NCI-H1092 treated with DMSO at 0.1 percent for 48 hours (cell line): Measurements from ENCODE around the gene CHN2.

ENCODE experiments used
- DNase-seq: peaks from one replicate; lab custom pipeline; 2025; lab: John Stamatoyannopoulos, UW

Gene CHN2

DNA sequence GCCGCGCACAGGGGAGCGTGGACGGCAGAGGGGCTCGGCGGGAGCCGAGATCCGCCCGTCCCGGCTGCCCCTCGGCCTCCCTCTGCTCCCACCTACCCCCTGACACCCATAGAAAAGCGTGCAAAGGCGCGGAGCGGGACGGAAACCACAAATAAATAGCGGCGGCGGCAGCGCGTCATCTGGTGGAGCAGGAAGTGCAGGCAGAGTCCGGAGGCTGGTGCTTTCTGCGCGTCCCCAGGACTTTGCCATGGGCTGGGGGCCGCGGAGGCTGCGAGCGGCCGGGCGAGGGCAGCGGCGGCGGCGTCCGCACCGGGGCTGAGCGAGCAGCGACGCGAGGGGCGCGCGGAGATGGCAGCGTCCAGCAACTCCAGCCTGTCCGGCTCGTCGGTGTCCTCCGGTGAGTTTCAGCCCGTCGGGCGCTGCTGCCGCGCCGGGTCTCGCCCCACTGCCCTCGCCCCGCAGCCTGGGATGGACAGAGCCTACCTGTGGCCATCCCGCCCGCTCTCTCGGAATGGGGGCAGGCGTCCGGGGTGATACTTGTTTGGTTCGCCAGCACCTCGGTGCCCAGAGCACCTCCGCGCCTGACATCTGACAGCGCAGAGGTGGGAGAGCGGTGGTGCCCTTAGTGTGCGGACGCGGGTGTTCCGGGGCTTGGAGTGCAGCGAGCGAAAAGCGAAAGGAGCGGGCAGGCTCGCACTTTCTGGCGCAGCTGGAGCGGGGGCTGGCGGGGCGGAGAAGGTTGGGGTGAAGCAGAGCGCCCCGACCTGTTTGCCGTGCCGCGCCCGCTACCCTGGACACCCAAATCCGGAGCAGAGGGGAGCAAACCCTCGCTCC, at the start of gene CHN2:
TSS of gene CHN2 (plus strand) at position 182 of the 834 bp plus-strand sequence.
- peak; percentile 82 for DNase-seq

DNA sequence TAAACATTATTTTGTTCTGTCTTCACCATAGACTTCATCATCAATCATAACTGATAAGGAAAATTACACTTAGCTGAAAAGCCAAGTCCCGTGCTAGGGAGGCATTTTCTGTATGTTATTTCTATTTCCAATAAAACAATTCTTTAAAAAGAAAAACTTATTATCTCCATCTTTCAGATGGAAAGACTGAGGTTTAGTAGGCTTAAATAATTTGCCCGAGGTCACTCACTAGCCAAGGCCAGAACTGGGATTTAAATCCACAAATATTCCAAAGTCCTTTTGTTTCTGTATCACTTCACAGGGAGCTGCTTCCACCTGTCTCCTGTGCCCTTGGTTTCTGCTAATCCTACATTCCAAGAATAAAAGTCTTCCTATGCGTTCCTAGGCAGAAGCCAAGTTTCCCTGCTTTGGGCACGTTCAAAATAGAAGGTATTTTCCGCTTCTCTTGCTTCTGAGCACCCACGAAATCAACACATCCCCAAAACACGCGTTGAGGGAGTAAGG, 49.0 kb upstream of the CHN2 start:
- no peak for DNase-seq

DNA sequence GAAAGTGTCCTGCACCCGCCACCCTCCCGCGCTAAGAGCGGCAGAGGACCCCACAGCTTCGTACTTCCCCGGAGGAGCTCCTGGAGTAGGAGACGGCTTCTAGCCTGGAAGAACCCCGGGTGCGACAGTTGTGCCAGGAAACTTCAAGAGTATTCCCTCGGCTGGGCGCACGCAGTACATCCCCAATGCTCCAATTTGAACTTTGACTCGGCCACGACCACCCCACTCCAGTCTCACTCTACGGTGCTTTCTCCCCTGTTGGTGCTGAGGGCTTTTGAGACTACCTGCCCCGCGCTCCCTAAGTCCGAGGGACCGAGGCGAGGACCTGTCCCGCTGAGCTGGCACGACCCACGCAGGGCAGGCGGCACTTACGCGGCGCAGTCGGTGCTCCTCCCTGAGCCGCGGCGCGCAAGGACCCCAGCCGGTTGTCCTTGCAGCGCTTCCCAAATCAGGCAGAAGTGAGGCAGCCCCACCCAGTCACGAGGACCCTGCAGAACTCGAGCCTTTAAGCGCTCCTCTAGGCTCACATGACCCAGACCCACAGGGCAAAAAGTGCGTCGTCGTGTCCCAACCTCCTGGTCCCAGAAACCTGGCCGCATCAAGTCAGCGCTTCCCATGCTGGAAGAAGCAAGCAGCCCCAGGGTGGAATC, 48.4 kb upstream of the CHN2 start, which contains the start of gene CPVL:
TSS of gene CPVL (minus strand) at position 481 of the 650 bp plus-strand sequence. CDS start 25,476 bp downstream, outside the sequence.
- DNase-seq, result peak; percentile 49

DNA sequence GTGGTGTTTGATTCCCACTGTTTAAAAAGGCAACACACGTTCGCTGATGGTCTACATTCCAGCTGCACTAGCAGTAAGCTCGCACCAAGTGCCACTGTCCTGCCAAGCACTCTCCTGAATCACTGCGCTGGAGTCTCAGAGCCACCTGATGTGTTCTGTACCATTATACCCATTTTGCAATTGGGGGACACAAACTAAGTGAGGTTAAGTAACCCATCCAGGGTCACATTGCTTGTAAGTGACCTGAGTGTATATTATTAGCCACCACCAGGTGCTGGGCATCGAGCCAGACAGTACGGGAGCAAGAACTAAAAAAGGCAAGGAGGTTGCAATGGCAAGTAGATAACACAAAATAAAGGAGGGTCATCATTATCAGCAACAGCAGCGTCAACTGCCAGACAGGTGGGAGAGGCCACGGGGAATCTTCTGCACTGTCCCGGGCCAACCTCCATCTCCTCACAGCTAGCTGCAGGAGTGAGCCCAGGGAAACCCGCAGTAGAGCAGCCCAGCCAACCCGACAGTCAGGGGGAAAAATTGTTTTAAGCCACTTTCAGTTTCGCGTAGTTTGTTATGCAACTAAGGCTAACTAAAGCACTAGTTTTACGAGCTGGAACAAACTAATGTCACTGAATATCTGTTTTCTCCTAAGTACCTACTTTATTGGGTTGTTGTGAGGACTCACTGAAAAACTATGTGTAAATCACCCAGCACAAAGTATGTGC, 47.5 kb upstream of the CHN2 start:
- DNase-seq, result peak; percentile 48

DNA sequence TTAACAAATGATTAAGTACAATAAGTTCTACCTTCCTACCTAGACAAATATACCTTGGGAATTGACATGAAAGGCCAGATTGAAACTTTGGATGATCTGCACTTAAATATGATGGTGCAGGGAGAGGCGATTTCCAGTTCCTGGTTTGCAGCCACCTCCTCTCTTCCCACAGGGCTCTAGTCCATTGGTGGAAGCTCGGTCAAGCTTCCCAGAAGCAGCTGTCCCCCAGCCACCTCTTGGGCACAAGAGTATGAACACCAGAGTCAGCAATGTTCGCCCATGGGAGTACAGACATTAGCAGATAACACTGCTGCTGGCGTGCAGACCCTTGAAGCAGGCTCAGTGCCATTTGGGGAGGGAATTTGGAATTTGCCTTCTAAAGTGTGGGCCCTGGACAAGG, 46.8 kb upstream of the CHN2 start:
- DNase-seq, result no peak

- no peak for DNase-seq
Measured at GRCh38 chr7:29149036-29149435, 45.5 kb upstream of the CHN2 start.

DNA sequence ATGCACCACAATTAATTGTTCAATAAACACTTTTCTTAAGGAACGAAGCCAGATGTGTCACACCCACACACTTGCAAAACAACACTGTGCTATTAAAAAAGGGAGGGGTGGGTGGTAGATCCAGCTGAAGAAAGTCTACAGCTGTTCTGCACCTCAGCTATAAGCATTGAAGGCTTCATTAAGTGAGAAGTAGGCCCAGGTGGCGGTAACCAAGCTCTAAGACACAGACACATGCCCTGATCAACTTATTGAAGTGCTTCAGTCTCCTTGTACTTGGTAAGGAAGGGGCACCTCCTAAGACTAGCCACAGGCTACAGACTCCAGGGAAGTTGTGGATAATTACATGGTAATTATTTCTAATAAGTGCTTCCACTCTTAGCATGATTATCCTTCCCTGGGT, 43.7 kb upstream of the CHN2 start:
- no peak for DNase-seq

GRCh38 chr7:29154076-29154475, 40.5 kb upstream of the CHN2 start:
- no peak for DNase-seq

- DNase-seq, result no peak
Measured at GRCh38 chr7:29156907-29157452, 37.6 kb upstream of the CHN2 start.

DNA sequence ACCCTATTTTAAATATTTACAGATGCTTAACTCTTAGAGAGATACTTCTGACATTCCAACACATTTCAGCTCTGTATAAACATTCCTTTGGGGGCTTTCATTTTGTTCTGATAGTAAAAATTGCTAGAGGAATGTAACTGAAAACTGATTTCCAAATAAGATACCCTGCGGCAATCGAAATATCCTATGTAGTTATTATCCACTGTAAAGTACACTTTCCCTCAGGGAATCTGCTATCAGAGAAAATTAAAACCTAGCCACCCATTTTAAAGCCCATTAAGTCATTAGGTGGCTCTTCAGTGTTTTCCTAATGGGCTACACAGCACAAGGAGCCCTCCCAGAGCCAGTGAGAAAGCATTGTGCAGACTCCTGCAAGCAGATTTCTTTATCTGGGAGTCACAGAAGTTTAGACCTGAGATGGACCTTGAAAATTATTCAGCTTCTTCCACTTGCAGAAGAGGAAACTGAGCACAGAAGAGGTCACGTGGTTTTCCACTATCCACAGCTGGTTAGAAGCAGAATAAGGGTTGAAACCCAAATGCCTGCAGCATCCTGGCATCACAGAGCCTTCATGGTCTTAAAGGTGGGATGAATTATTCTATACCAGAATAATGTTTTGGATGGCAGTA, 35.7 kb upstream of the CHN2 start:
- DNase-seq, result no peak

DNA sequence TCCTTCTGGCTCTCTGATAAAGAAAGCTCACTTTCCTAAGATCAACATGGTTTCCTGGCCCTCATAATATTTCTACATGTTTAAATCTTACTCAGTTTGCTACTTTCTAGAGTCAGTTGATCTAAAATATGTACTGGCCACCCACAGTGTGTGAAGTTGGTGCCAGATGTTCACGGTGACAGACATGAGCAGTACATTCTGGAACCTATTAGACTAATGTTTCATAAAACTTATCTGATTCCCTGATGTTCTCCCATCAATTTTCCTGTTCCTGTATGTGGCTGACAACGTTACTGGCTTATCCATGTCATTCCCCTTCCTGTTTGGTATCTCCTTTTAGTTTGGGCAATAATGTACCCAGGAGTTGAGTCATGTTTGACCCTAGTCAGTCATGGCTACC, 34.5 kb upstream of the CHN2 start:
- no peak for DNase-seq

DNA sequence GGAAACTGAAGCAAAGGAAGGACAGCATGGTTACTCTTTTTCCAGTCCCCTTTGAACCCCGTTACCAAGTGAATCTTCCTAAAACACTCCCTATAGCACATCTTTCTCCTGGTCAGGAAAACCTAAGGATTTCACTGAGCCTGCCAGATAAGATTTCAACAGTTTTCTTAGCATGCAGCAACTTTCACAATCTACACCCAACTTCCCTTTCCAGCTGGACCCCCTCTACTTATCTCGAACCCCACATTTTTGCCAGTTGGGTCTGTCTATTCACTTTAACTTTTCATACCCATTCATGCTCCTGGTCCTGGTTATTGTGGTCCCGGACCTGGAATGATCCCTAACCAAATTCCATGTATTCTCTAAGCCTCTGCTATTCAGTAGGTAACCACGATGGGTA, 33.3 kb upstream of the CHN2 start:
- DNase-seq, result no peak

DNA sequence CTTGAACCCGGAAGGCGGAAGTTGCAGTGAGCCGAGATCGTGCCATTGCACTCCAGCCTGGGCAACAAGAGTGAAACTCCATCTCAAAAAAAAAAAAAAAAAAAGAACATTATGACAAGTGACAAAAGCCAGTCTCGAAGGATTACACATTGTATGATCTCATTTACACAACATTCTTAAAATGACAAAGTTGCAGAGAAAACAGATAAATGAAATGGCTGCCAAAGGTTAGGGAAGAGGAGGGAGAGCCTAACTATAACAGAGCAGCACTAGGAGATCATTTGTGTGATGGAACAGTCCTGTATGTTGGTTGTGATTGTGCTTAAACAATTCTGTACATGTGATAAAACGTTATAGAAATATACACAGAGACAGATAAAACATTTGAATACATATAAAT, 32.0 kb upstream of the CHN2 start:
- DNase-seq, result no peak

- no peak for DNase-seq
Measured at GRCh38 chr7:29163854-29164253, 30.7 kb upstream of the CHN2 start.

DNA sequence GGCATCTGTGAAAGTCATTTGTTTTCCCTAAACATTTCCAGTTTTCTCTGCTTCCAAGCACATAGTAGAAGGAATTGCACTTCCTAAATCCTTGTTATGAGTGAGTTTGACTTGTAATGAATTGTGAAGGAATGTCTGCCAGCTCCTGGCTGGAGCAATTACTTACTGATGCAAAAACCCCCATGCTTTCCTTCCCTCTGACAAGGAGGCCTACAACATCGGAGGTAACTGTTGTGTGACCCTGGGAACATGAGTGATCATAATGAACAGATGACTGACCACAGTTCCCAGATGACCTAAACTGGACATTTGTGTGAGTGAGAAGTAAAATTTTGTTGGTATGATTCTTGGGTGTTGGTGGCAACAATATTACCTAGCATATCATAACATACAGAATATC, 26.9 kb upstream of the CHN2 start:
- no peak for DNase-seq

GRCh38 chr7:29170781-29171180, 23.8 kb upstream of the CHN2 start:
- no peak for DNase-seq

DNA sequence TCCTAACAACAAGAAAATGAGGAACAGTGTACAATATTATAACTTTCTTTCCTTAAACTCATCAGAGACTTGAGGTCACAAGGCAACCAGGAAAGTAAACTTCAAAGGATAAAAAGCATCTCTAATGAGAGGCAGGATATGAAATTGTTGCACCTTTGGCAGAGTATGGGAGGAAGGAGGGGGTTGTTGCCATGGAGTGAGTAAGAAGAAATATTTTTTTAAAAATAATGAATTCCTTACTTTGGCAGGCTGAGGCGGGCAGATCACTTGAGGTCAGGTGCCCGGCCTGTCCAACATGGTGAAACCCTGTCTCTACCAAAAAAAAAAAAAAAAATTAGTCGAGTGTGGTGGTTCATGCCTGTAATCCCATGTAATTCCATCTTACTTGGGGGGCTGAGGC, 21.1 kb upstream of the CHN2 start:
- no peak for DNase-seq

DNA sequence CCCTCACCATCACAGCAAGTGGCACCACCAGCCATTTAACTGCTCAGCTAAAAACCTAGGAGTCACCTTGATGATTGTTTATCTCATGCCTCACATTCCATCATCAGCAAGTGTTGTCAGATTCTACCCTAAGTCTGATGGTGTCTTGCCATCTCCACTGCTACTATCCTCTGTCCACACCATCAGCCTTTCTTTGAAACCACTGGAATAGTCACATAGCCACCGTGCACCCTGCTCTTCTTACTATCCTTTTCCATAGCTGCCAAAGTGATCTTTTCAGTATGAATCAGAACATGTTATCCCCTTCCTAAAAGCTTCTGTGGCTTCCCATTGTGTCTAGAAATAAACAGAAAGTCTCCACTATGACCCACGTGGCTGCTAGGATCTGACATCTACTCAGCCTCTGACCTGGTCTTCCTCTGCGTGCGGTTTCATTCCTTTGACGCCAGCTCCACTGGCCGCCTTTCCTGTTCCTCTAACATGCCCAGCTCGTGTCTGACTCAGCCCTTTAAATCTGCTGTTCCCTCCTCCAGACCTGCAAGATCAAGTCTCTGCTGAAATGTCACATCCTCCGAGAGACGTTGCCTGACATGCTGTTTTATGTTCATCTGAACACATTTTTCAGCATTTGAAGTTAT, 16.5 kb upstream of the CHN2 start:
- DNase-seq, result no peak

- DNase-seq, result no peak
Measured at GRCh38 chr7:29179115-29179514, 15.5 kb upstream of the CHN2 start.

DNA sequence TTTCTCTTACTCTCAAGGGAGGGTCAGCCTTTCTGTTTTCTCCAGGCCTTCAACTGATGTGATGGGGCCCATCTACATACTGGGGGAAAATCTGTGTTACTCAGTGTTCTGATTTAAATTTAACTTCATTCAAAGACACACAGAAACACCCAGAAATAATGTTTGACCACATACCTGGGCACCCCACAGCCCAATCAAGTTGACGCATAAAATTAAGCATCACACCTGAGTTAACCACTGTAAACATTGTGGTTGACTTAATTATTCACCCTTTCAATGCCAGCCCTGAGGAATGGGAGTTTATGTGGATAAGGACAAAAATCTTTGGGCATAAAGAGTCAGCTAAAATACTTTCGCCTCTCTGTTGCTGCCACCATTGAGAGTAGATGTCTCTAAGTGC, 10.0 kb upstream of the CHN2 start:
- no peak for DNase-seq

DNA sequence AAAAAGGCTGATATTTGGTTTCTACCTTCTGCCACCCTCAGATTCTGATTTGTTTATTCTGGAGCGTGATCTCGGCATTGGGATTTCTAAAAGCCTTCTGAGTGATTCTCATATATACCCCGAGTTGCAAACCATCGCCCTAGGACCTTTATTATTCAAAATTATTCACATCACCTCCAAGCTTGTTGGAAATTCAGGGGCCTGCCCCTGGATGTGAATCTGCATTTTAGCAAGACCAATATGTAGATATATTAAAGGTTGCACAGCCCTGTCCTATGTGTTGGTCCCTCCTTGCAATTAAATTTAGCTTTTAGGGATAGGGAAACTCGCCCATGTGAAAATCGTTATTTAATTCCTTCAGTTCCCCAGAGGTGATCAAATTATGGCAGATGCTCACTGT, 9.0 kb upstream of the CHN2 start:
- no peak for DNase-seq
